GM12878 (cell line): ENCODE data around the gene CHAF1A. TPM values are rescaled to one million over a fixed set of nuclear protein-coding genes. Genes with fewer than 3 reads are reported as not detected.

Experiments
- BHLHE40 ChIP-seq, 2 experiments: fragments of 450-650 bp in 1 of 2; IDR thresholded peaks; 2 replicates each; pipeline ENCODE4 v1.6.1; 2011 to 2017; ENCODE audit warnings: low read depth in 2 of 2, borderline replicate concordance in 1 of 2, improper control_type of control experiment in 1 of 2, low read length in 1 of 2, mild to moderate bottlenecking in 1 of 2
- CEBPZ ChIP-seq: fragments of 150-350 bp; IDR thresholded peaks from 2 replicates; pipeline ENCODE4 v1.6.1; 2016; ENCODE audit warnings: low read depth, low read length
- NRF1 ChIP-seq: conservative IDR thresholded peaks from 2 replicates; pipeline ENCODE4 v1.6.1; 2011; ENCODE audit warnings: mild to moderate bottlenecking, low read depth, low read length, improper control_type of control experiment
- POLR2AphosphoS2 ChIP-seq: IDR thresholded peaks from 2 replicates; pipeline ENCODE4 v1.6.1; 2011; ENCODE audit warnings: low read depth, mild to moderate bottlenecking, low read length, improper control_type of control experiment, moderate library complexity
- SREBF1 ChIP-seq: IDR thresholded peaks from 2 replicates; pipeline ENCODE4 v1.6.1; 2012; ENCODE audit warnings: mild to moderate bottlenecking, low read length
- ZNF207 ChIP-seq: fragments of 450-650 bp; IDR thresholded peaks from 2 replicates; pipeline ENCODE4 v1.6.1; 2014; ENCODE audit warnings: antibody characterized with exemption, mild to moderate bottlenecking, borderline replicate concordance
- ZNF622 ChIP-seq: fragments of 450-650 bp; IDR thresholded peaks from 2 replicates; pipeline ENCODE4 v1.6.1; 2017; ENCODE audit warnings: mild to moderate bottlenecking, inconsistent platforms
- polyA plus RNA-seq, 11 experiments: library from polyadenylated mRNA; depleted of rRNA in 4 of 11; unstranded in 6 of 11; stranded (reverse) in 5 of 11; fragments of >200 nt; fragmentation: Nextera tagmentation in 4 of 11; fragmentation: Illumina TruSeq in 1 of 11; extraction: Ambion mirVana in 4 of 11; extraction: Trizol in 1 of 11; gene quantifications; 1 replicate in 1 of 11; 2 replicates in 10 of 11; pipeline versions ENCODE4 v1.2.1 to v1.2.3, GENCODE V29; 2011 to 2016; ENCODE audit warnings: inconsistent platforms in 2 of 11, missing spikeins in 2 of 11, low read depth in 1 of 11
- total RNA-seq, 4 experiments: library from RNA; depleted of rRNA in 3 of 4; stranded (reverse); fragments of >200 nt in 3 of 4; fragmentation: Illumina TruSeq in 1 of 4; extraction: Trizol in 1 of 4; gene quantifications; 2 replicates each; pipeline versions ENCODE4 v1.2.1 to v1.2.3, GENCODE V29; 2013 to 2021

The CHAF1A gene
- total and polyA plus RNA-seq, 10 of the 15 experiments (the other 5 are each of a cell fraction or from before 2014, with no cell fraction given): 1.3 to 69.1 (median 34.2) TPM

- TF ChIP-seq ZNF207 (no peak), BHLHE40 (IDR thresholded peaks at IDR 0.05; ENCODE audit: borderline replicate concordance in 1 of 2, low read depth in 2 of 2, low read length in 1 of 2) (peak; percentile 95 to 98), ZNF622 (no peak), CEBPZ (no peak), SREBF1 (no peak), POLR2AphosphoS2 (no peak), NRF1 (no peak)
- TF ChIP-seq, all 136 proteins: peak for 45
Measured at GRCh38 chr19:4379383-4380253, 22.8 kb upstream of the CHAF1A start (continued).
